GM19468 (cell line): ENCODE results near the gene UTP4.

Experiments
- ATAC-seq: cut with Tn5 transposase; IDR thresholded peaks from one replicate; pipeline ENCODE4 v1.9.1; 2021; ENCODE audit warnings: mild to moderate bottlenecking, moderate library complexity, moderate number of reproducible peaks; ENCODE audit not compliant: unreplicated experiment; ENCODE audit errors: extremely low read depth

Gene UTP4

GRCh38 chr16:69132424-69133252, at the start of gene UTP4, which contains the start of gene CHTF8:
Gene UTP4, plus strand, starts transcription at chr16:69132649. Its CDS starts 811 bp downstream, at chr16:69133460.
Gene CHTF8, minus strand, starts transcription at chr16:69132588. Its CDS starts 11,130 bp downstream, at chr16:69121458.
- peak; percentile 72 for ATAC-seq

- ATAC-seq = no peak
Measured at GRCh38 chr16:69083306-69083941, 49.0 kb upstream of the UTP4 start.

- ATAC-seq = no peak
Measured at GRCh38 chr16:69084289-69084688, 48.2 kb upstream of the UTP4 start.

- ATAC-seq = no peak
Measured at GRCh38 chr16:69085032-69085695, 47.3 kb upstream of the UTP4 start.

GRCh38 chr16:69087161-69087581, 45.3 kb upstream of the UTP4 start:
- ATAC-seq = no peak

GRCh38 chr16:69088684-69089083, 43.8 kb upstream of the UTP4 start:
- no peak for ATAC-seq

GRCh38 chr16:69089091-69089910, 43.1 kb upstream of the UTP4 start:
- ATAC-seq = no peak

GRCh38 chr16:69093974-69094373, 38.5 kb upstream of the UTP4 start:
- ATAC-seq = no peak

GRCh38 chr16:69094501-69094900, 37.9 kb upstream of the UTP4 start:
- ATAC-seq = no peak

GRCh38 chr16:69095193-69095592, 37.3 kb upstream of the UTP4 start:
- ATAC-seq = no peak

- no peak for ATAC-seq
Measured at GRCh38 chr16:69100071-69100691, 32.3 kb upstream of the UTP4 start.

- ATAC-seq = no peak
Measured at GRCh38 chr16:69105501-69106361, 26.7 kb upstream of the UTP4 start, which contains the start of gene HAS3. Gene HAS3, plus strand, starts transcription at chr16:69105653. Its CDS starts 3,743 bp downstream, at chr16:69109396.

- ATAC-seq = no peak
Measured at GRCh38 chr16:69106491-69107315, 25.7 kb upstream of the UTP4 start.

- ATAC-seq = no peak
Measured at GRCh38 chr16:69107316-69107962, 25.0 kb upstream of the UTP4 start.

- ATAC-seq = no peak
Measured at GRCh38 chr16:69108064-69108904, 24.2 kb upstream of the UTP4 start.

- no peak for ATAC-seq
Measured at GRCh38 chr16:69108905-69109252, 23.6 kb upstream of the UTP4 start.
